ENCODE data around the gene EML5. TPM values are rescaled to one million over a fixed set of nuclear protein-coding genes. Genes with fewer than 3 reads are reported as not detected.

Gene EML5
- total RNA-seq, 1 experiment from 2014 or later, result 0.37 TPM

- H3K27me3 Mint-ChIP-seq (ENCODE audit: insufficient read depth, unreplicated experiment), result no peaks in the 10 kb centered on the region
- no peak overlapping the region for H3K4me3 Mint-ChIP-seq (ENCODE audit: unreplicated experiment)
- no peaks in the 10 kb centered on the region for H3K9me3 Mint-ChIP-seq (ENCODE audit: unreplicated experiment)
- no TSS peak for BruUV-seq (replicated peaks)
- intact Hi-C loops (cut with micrococcal nuclease), result no loop called here
- peaks cover 5% of the 10 kb centered on the region for H3K36me3 Mint-ChIP-seq (ENCODE audit: insufficient read depth, unreplicated experiment)
- DNase-seq (ENCODE audit: unreplicated experiment), result no peak
- no peak for TF ChIP-seq CTCF (IDR thresholded peaks at IDR 0.05; ENCODE audit: unreplicated experiment)
- ChIA-PET CTCF (interaction anchor here (0.5 to 0.6 kb wide), 2 partner anchors 88 to 927 kb away, joined by 3 read pairs; no protein-coding TSS in a partner anchor), POLR2A (interaction anchor here (0.6 kb wide), 1 partner anchor 74 kb away, joined by 3 read pairs; no protein-coding TSS in a partner anchor)
- no peak overlapping the region for H3K27ac Mint-ChIP-seq (ENCODE audit: low read depth, unreplicated experiment)
- H3K4me1 Mint-ChIP-seq (ENCODE audit: insufficient read depth, unreplicated experiment), result peaks cover 6% of the 10 kb centered on the region
These were observed 38.9 kb downstream of the EML5 start for GRCh38 chr14:88753873-88754272.

- no peak for TF ChIP-seq CTCF (IDR thresholded peaks at IDR 0.05; ENCODE audit: unreplicated experiment)
- no peaks in the 10 kb centered on the region for H3K9me3 Mint-ChIP-seq (ENCODE audit: unreplicated experiment)
- no peaks in the 10 kb centered on the region for H3K36me3 Mint-ChIP-seq (ENCODE audit: insufficient read depth, unreplicated experiment)
- no TSS peak for BruUV-seq (replicated peaks)
- CTCF ChIA-PET, result interaction anchor here (0.8 kb wide), 1 partner anchor 10 kb away, joined by 3 read pairs; no protein-coding TSS in a partner anchor
- POLR2A ChIA-PET, result no interaction called here
- intact Hi-C loops (cut with micrococcal nuclease), result no loop called here
- no peak overlapping the region for H3K4me3 Mint-ChIP-seq (ENCODE audit: unreplicated experiment)
- peak; percentile 6 for DNase-seq (ENCODE audit: unreplicated experiment)
- no peak overlapping the region for H3K27ac Mint-ChIP-seq (ENCODE audit: low read depth, unreplicated experiment)
- H3K27me3 Mint-ChIP-seq (ENCODE audit: insufficient read depth, unreplicated experiment), result no peaks in the 10 kb centered on the region
- H3K4me1 Mint-ChIP-seq (ENCODE audit: insufficient read depth, unreplicated experiment), result peaks cover 6% of the 10 kb centered on the region
These were observed 41.8 kb downstream of the EML5 start for GRCh38 chr14:88750945-88751344.

- no peak for DNase-seq (ENCODE audit: unreplicated experiment)
- intact Hi-C loops (cut with micrococcal nuclease), result no loop called here
- Mint-ChIP-seq H3K4me1 (ENCODE audit: insufficient read depth, unreplicated experiment) (peaks cover 6% of the 10 kb centered on the region), H3K27me3 (ENCODE audit: insufficient read depth, unreplicated experiment) (no peaks in the 10 kb centered on the region), H3K4me3 (ENCODE audit: unreplicated experiment) (no peak overlapping the region), H3K9me3 (ENCODE audit: unreplicated experiment) (no peaks in the 10 kb centered on the region), H3K36me3 (ENCODE audit: insufficient read depth, unreplicated experiment) (no peaks in the 10 kb centered on the region), H3K27ac (ENCODE audit: low read depth, unreplicated experiment) (no peak overlapping the region)
- no peak for TF ChIP-seq CTCF (IDR thresholded peaks at IDR 0.05; ENCODE audit: unreplicated experiment)
- ChIA-PET POLR2A (interaction anchor here (0.7 kb wide), 1 partner anchor 1836 kb away, joined by 3 read pairs; no protein-coding TSS in a partner anchor), CTCF (interaction anchor here (0.8 kb wide), 1 partner anchor 10 kb away, joined by 3 read pairs; no protein-coding TSS in a partner anchor)
- no TSS peak for BruUV-seq (replicated peaks)
These were observed 42.3 kb downstream of the EML5 start for GRCh38 chr14:88750413-88750812.

GRCh38 chr14:88749139-88749538, 43.6 kb downstream of the EML5 start:
- no peak for TF ChIP-seq CTCF (IDR thresholded peaks at IDR 0.05; ENCODE audit: unreplicated experiment)
- Mint-ChIP-seq H3K27ac (ENCODE audit: low read depth, unreplicated experiment) (no peak overlapping the region), H3K27me3 (ENCODE audit: insufficient read depth, unreplicated experiment) (no peaks in the 10 kb centered on the region), H3K4me1 (ENCODE audit: insufficient read depth, unreplicated experiment) (peaks cover 6% of the 10 kb centered on the region), H3K36me3 (ENCODE audit: insufficient read depth, unreplicated experiment) (no peaks in the 10 kb centered on the region), H3K4me3 (ENCODE audit: unreplicated experiment) (no peak overlapping the region), H3K9me3 (ENCODE audit: unreplicated experiment) (no peaks in the 10 kb centered on the region)
- no peak for DNase-seq (ENCODE audit: unreplicated experiment)
- BruUV-seq (replicated peaks), result no TSS peak
- ChIA-PET CTCF (interaction anchor here (0.9 kb wide), 1 partner anchor 803 kb away, joined by 3 read pairs; no protein-coding TSS in a partner anchor), POLR2A (interaction anchor here (0.7 kb wide), 1 partner anchor 62 kb away, joined by 3 read pairs; no protein-coding TSS in a partner anchor)
- intact Hi-C loops (cut with micrococcal nuclease), result no loop called here

All from MCF 10A (cell line).